NOMO-1 treated with dmso at 0.1 percent for 144 hours (cell line): Measurements from ENCODE around the gene PARD6A.

Source experiments
- DNase-seq: peaks from one replicate; lab custom pipeline; 2025; ENCODE audit not compliant: unreplicated experiment; lab: John Stamatoyannopoulos, UW

The PARD6A gene

DNA sequence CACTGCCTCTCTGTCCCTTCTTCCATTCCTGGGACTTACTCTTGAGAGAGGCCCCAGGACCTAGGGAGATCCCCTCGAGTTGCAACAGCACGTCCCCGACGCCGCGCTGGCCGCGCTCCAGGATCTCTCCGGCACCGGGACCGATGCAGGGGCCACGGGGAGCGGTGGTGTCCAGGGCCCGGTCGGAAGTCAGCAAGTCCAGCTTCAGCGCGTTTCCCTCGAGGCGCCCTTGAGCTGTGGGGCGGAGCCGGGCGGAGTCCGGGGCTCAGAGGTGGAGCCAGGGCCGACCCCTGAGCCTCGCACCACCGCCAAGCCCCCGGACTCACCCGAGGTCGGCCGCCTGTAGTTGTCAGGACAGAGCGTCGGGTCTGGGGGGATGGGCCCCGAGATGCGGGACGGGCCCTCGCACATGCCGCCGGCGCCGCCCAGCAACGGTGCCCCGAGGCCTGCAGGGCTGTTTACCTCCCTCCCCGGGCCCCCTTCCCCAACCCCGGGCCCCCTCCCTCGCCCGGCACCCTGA is 5.3 kb downstream of the PARD6A start:
- DNase-seq: no peak

DNA sequence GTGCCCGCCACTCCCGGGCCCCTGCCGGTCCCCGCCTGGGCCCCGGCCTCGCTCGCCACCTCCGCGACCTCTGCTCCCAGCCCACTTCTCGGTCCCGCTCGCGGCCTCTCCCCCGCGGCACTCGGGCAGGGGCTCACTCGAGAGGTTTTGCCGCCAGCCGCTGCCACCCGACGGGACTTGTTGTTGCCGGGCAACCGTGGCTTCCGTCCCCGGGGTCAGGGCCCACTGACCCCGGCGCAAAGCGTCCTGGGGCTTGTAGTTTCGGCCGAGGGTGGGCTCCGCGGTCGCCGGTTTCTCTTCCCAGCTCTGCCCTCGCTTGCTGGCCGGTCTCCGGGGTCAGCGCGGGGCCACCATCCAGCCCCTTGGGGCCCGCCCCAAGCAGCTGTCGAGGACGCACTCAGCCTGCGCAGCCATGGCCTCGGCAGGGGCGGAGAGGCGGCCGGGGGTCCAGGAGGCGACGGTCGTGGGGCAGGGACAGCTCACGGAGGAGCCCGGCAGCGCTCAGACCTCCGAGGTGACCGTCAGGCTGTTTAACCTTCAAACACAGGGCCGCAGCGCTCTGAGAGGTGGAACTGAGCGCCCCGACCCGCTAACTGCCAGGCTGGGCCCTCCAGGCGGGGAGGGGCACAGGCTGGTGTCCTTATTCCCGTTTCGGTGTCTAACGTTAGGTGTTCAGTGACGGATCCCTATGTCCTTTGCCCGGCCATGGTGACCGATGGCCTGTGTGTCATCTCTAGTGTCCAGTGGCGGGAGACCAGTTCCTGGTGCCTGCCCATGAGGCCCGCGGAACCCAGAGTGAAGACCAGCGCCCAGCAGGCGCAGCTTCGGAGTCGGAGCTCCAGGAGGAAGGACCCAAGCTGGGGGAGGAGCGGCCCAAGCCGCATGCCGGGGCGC is 6.0 kb downstream of the PARD6A start, which contains the start of the genes C16orf86 and ENKD1:
C16orf86 (plus strand) TSS at position 256 of the 894 bp plus-strand sequence; CDS start at position 413, 157 bp downstream.
ENKD1 (minus strand) TSS at position 192 of the 894 bp plus-strand sequence. CDS start 308 bp downstream, outside the sequence.
- peak; percentile 74 for DNase-seq

- no peak for DNase-seq
These were observed 6.7 kb downstream of the PARD6A start for GRCh38 chr16:67667453-67667816.

DNA sequence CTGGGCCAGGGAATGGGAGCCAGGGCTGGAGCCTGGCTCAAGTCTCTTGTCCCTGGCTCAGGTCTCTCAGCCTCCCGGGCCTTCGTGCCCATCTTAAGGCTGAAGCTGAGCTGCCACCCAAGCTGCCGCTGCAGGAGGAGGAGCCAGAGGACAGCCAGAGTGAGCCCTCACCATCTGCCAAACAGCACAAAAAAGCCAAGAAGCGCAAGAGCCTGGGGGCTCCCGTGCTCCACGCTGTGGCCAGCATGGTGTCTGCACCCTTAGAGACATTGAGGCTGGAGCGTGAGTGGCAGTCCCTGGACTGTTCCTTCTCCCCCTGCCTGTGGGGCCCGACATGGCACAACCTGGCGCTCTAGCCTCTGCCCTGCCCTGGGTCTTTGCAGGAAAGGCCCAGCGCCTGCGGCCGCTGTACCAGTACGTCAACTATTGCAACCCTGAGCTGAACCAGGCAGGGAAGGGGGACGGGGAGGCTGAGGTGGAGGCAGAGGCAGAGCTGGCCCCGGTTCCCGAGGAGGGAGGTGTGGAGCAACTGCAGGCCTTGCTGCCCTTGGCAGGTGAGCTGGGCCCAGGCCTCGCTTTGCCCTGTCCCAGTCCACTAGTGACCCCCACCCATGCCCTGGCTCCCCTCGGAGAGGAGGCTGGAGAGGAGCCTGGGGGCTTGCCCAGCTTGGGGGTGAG is 7.2 kb downstream of the PARD6A start:
- peak; percentile 95 for DNase-seq

DNA sequence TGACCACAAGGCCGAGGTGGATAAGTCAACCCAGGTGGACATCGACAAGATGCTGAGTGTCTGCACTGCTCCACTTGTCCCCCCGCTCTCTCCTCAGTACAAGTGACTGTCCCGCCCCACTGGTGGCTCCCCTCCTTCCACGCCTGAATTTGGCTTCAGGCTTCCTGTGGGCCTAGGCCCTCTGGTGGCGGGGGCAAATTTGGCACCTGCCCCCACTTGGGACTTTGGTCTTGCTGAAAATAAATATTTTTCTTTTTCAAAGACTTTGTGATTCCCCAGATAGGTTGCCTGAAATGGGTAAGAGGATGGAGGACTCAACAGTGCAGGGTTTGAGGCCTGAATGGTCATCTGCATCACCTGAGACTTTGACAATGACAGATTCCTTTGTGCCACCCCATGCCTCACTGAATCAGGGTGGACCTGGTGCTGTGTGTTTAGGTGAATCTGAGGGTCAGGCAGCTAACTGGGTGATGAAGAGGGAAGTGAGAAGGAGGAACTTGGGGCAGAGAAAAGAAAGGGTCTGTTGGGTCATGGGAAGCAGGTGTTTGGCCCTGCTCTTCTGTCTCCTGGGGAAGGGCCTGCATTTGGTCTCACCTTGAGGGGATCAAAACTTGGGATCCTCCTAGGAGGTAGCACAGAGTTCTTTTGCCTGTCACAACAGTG is 7.9 kb downstream of the PARD6A start:
- DNase-seq: no peak

DNA sequence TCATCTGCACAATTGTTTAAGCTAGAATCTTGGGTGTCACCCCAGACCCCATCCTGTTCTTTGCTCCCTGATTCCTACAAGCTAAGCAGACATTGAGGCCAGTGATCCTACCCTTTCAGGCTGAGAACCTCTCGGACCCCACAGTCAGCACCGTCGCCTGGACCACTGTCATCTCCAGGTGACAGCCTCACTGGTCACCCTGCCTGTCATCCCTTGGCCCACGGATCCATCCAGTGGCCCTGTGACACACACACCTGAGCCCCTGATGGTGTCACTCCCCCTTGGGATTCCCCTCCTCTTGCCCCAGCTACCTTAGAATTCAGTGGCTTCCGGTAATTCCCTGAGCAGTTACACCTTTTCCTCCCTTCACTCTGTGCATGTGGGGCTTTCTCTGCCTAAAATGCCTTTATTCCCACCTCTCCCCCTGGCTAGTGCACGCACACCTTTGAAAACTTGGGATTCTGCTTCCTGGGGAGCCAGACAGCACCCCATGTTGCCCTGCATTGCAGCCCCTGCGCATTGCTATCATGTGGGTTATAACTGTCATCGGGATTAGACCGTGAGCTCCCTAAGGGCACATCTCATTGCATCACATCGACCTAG is 8.8 kb downstream of the PARD6A start:
- no peak for DNase-seq

- no peak for DNase-seq
These were observed 11.5 kb downstream of the PARD6A start for GRCh38 chr16:67672306-67672705.

GRCh38 chr16:67672739-67673662 is 12.2 kb downstream of the PARD6A start:
- peak; percentile 16 for DNase-seq

GRCh38 chr16:67673712-67674580 is 13.2 kb downstream of the PARD6A start:
- DNase-seq: no peak

- DNase-seq: no peak
These were observed 14.3 kb downstream of the PARD6A start for GRCh38 chr16:67674851-67675578.

- no peak for DNase-seq
These were observed 14.8 kb downstream of the PARD6A start for GRCh38 chr16:67675579-67675935.

- no peak for DNase-seq
These were observed 15.2 kb downstream of the PARD6A start for GRCh38 chr16:67675999-67676398.

DNA sequence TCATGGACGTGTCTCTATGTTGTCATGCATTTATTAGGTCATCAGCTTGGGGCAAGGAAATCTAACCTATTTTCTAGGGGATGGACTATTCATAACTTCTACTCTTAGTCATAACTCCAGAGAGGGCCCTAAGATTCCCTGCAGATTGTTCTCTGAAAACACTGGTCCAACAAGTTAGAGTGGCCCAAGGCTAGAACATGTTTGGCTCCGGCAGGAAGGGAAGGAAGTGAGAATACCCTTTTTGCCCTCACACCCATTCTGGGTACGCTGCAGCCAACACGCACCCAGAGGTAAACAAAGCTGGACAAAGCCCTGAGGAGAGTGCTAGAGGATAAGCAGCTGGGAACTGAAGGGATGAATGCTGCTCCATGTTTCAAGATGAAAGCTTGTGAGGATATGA is 15.8 kb downstream of the PARD6A start:
- no peak for DNase-seq

DNA sequence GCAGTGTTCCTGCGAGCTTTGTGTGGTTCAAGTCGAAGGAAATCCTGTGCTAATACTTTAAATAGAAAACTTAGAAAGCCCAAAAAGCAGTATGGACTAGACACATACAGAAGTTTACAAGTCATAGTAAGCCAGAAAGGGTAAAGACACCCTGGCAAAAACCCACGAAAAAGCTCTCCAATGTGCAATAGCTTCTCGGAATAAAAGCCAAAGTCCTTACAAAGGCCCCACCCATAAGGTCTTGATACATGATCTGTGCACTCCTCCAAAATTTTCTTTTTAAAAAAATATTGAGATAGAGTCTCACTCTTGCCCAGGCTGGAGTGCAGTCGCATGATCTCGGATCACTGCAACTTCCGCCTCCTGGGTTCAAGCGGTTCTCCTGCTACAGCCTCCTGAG is 16.2 kb downstream of the PARD6A start:
- no peak for DNase-seq

DNA sequence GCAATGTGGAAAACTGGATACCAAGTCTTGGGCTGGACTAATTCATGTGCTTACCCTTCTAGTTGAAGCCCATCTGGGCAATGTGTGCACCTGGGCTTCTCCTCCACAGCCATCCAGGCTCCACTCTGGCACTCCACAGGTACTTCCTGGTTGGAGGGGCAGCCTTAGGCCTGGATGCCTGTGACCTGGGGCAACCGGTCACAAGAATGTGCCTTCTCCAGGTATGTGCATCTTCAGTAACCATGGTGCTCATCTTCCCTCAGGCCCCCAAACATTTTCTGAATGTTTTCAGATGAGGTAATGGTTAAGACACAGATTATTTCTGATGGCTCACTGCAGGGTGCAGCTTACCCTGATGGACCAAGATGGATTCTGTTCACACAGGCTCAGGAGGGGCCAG is 17.0 kb downstream of the PARD6A start:
- no peak for DNase-seq

DNA sequence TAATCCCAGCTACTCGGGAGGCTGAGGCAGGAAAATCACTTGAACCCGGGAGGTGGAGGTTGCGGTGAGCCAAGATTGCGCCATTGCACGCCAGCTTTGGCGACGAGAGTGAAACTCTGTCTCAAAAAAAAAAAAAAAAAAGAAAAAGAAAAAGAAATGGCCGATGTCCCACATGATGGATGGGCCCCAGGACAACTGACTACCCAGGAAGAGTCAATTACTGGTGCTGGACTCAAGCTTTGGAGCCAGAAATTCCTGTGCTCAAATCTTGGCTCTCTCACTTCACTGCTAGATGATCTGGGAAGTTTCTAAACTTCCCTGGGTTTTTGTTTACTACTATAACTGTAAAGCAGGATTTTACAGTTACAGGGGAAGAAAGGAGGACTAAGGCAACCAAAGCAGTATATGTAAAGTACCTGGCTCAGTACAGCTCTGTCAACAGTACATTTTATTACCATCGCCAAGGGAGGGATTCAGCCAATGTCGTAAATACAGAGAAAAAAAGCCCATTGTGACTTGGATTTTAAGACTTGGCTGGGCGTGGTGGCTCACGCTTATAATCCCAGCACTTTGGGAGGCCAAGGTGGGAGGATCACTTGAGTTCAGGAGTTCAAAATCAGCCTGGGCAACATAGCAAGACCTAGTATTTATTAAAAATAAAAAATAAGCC is 17.7 kb downstream of the PARD6A start:
- DNase-seq: no peak

GRCh38 chr16:67679935-67680897 is 19.5 kb downstream of the PARD6A start:
- no peak for DNase-seq
